IMR-90 (cell line): Measurements from ENCODE around the gene UBE2C.

Source experiments
- BHLHE40 ChIP-seq: fragments of 150-350 bp; IDR thresholded peaks from 2 replicates; pipeline ENCODE4 v1.6.1; 2016; ENCODE audit warnings: mild to moderate bottlenecking, low read depth, low read length
- CEBPB ChIP-seq: IDR thresholded peaks from 2 replicates; pipeline ENCODE4 v1.6.1; 2012; ENCODE audit warnings: low read depth, low read length, improper control_type of control experiment
- CHD1 ChIP-seq: IDR thresholded peaks from 2 replicates; pipeline ENCODE4 v1.6.1; 2012; ENCODE audit warnings: low read depth, low read length, improper control_type of control experiment
- MAFK ChIP-seq: IDR thresholded peaks from 2 replicates; pipeline ENCODE4 v1.6.1; 2012; ENCODE audit warnings: low read depth, low read length, improper control_type of control experiment
- MXI1 ChIP-seq: IDR thresholded peaks from 2 replicates; pipeline ENCODE4 v1.6.1; 2012; ENCODE audit warnings: low read depth, mild to moderate bottlenecking, low read length, moderate library complexity, borderline replicate concordance
- POLR2A ChIP-seq: IDR thresholded peaks from 2 replicates; pipeline ENCODE4 v1.6.1; 2012; ENCODE audit warnings: mild to moderate bottlenecking, low read depth, low read length
- RFX5 ChIP-seq: IDR thresholded peaks from 2 replicates; pipeline ENCODE4 v1.8.0; 2012; ENCODE audit warnings: low read depth, mild to moderate bottlenecking, low read length, moderate library complexity
- SMC3 ChIP-seq: fragments of 150-350 bp; IDR thresholded peaks from 2 replicates; pipeline ENCODE4 v1.6.1; 2016; ENCODE audit warnings: low read depth, mild to moderate bottlenecking, antibody characterized with exemption, low read length, moderate library complexity
- TF ChIP-seq, protein P1 (sequence below): conservative IDR thresholded peaks from 2 replicates; pipeline ENCODE4 v1.5.1; 2012; ENCODE audit warnings: mild to moderate bottlenecking, low read depth, low read length, improper control_type of control experiment
- TF ChIP-seq, protein P2 (sequence below): fragments of 150-350 bp; IDR thresholded peaks from 2 replicates; pipeline ENCODE4 v1.6.1; 2017; ENCODE audit warnings: mild to moderate bottlenecking, antibody characterized with exemption, low read length, low read depth
- TF ChIP-seq, protein P3 (sequence below): fragments of 150-350 bp; IDR thresholded peaks from 2 replicates; pipeline ENCODE4 v1.6.1; 2016; ENCODE audit warnings: low read depth, mild to moderate bottlenecking, low read length, moderate library complexity, borderline replicate concordance

DNA sequence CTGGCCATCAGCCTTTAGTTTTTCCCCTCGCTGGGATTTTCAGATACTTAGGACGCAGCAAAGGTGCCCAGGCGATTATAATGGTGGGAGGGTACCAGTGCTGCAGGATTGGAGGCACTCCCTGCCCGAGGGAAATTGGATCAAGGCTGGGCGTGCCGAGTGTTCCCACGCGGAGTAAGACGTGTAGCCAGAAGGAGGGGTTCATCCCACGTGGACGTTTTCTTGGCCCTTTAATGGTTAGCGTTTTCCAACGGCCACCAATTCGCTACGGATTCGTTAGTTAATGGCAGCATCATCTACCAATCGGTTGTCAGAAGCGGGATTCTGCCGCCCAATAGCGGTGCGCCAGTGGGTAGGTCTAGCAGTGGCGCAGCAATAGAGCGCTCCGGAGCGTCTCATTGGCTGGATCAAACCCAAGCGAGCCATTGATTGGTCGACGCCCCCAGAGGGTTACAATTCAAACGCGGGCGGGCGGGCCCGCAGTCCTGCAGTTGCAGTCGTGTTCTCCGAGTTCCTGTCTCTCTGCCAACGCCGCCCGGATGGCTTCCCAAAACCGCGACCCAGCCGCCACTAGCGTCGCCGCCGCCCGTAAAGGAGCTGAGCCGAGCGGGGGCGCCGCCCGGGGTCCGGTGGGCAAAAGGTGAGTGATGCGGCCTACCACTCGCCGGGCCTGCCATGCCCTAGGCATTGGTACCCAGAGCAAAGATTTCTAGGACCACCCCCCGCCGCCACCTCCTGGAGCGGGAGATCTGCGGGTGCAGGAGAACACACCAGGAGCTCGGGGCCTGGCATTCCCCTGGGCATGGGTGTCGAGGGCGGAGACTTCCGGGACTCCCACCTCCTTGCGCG is at the start of gene UBE2C:
- TF ChIP-seq BHLHE40 (no peak), MAFK (no peak), POLR2A (peak; percentile 56; the same call in 1 of the 2 replicates), MXI1 (peak; percentile 94), CHD1 (no peak), SMC3 (no peak), RFX5 (no peak), CEBPB (no peak)
- TF ChIP-seq, protein P1, sequence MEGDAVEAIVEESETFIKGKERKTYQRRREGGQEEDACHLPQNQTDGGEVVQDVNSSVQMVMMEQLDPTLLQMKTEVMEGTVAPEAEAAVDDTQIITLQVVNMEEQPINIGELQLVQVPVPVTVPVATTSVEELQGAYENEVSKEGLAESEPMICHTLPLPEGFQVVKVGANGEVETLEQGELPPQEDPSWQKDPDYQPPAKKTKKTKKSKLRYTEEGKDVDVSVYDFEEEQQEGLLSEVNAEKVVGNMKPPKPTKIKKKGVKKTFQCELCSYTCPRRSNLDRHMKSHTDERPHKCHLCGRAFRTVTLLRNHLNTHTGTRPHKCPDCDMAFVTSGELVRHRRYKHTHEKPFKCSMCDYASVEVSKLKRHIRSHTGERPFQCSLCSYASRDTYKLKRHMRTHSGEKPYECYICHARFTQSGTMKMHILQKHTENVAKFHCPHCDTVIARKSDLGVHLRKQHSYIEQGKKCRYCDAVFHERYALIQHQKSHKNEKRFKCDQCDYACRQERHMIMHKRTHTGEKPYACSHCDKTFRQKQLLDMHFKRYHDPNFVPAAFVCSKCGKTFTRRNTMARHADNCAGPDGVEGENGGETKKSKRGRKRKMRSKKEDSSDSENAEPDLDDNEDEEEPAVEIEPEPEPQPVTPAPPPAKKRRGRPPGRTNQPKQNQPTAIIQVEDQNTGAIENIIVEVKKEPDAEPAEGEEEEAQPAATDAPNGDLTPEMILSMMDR, result no peak
- TF ChIP-seq, protein P2, sequence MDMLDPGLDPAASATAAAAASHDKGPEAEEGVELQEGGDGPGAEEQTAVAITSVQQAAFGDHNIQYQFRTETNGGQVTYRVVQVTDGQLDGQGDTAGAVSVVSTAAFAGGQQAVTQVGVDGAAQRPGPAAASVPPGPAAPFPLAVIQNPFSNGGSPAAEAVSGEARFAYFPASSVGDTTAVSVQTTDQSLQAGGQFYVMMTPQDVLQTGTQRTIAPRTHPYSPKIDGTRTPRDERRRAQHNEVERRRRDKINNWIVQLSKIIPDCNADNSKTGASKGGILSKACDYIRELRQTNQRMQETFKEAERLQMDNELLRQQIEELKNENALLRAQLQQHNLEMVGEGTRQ, result peak; percentile 91
- TF ChIP-seq, protein P3, sequence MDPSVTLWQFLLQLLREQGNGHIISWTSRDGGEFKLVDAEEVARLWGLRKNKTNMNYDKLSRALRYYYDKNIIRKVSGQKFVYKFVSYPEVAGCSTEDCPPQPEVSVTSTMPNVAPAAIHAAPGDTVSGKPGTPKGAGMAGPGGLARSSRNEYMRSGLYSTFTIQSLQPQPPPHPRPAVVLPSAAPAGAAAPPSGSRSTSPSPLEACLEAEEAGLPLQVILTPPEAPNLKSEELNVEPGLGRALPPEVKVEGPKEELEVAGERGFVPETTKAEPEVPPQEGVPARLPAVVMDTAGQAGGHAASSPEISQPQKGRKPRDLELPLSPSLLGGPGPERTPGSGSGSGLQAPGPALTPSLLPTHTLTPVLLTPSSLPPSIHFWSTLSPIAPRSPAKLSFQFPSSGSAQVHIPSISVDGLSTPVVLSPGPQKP, result no peak
